Fibroblast of lung (primary cell): Measurements from ENCODE around the gene DCAF11.

Experiments
- EZH2 ChIP-seq: IDR thresholded peaks from 2 replicates; pipeline ENCODE4 v1.5.1; 2012; ENCODE audit warnings: low read length, control low read depth, mild to moderate bottlenecking; ENCODE audit errors: missing control alignments
- TF ChIP-seq, protein P1 (sequence below), 2 donors: IDR thresholded peaks in 1 of 2; conservative IDR thresholded peaks in 1 of 2; 1 replicate in 1 of 2; 2 replicates in 1 of 2; pipeline ENCODE4 v1.5.1; 2011 to 2012; ENCODE audit warnings: low read length in 2 of 2, control low read depth in 1 of 2, inconsistent platforms in 1 of 2, low read depth in 1 of 2, mild to moderate bottlenecking in 1 of 2

DNA sequence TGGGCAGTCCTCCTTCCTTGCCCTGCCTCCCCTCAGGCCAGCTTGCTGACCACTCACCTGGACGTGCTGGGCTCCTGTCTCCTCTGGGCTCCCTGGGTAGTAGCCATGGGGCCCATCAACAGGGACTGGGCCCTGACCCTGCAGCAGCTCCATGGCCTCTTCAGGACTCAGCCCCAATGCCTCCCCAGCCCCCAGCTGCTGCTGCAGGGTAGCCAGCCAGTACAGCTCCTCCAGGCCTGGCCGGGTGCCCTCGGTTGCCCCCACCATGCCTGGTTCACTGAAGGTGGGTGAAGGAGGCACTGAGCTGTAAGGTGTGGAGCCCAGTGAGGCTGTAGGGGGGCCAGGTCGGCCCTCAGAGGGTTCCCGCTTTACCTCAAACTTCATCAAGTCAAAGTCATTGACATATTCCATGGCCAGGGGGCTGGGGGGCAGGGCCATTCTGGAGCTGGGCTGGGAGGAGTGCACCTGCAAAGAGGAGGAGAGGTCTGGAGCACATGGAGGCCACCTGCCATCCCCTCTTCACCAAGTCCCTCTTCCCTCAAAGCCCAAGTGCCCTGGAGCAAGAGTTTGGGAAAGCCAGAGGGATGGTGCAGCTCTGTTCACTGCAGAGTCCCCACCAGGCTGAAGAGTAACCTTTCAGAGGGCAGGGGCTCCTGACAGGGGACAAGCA is 32.0 kb upstream of the DCAF11 start:
- TF ChIP-seq, protein P1, sequence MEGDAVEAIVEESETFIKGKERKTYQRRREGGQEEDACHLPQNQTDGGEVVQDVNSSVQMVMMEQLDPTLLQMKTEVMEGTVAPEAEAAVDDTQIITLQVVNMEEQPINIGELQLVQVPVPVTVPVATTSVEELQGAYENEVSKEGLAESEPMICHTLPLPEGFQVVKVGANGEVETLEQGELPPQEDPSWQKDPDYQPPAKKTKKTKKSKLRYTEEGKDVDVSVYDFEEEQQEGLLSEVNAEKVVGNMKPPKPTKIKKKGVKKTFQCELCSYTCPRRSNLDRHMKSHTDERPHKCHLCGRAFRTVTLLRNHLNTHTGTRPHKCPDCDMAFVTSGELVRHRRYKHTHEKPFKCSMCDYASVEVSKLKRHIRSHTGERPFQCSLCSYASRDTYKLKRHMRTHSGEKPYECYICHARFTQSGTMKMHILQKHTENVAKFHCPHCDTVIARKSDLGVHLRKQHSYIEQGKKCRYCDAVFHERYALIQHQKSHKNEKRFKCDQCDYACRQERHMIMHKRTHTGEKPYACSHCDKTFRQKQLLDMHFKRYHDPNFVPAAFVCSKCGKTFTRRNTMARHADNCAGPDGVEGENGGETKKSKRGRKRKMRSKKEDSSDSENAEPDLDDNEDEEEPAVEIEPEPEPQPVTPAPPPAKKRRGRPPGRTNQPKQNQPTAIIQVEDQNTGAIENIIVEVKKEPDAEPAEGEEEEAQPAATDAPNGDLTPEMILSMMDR (conservative IDR thresholded peaks at IDR 0.05 in 1 of 2, IDR thresholded peaks at IDR 0.05 in 1 of 2; ENCODE audit: low read depth in 1 of 2, low read length in 2 of 2): no peak
- no peak for TF ChIP-seq EZH2
